ENCODE results near the gene SEMA4C.

DNA sequence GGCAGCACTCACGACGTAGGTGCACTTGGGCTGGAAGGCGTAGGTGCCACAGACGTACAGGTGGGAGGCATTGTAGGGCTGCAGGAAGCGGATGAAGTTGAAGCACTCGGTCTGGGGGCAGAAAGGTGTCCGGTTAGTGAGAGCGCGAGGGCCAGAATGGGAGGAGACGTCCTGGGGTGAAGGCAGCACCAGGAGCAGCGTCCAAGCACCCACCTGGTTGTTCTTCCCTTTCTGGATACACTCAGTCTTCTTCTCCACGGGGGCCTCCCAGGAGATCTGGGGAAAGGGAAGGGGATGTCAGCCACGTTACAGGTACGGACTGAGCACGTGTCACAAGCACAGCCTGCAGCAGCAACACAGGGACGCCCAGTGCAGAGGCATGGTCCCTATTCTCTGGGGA, 4.2 kb downstream of the SEMA4C start:
- TF ChIP-seq, protein P1, sequence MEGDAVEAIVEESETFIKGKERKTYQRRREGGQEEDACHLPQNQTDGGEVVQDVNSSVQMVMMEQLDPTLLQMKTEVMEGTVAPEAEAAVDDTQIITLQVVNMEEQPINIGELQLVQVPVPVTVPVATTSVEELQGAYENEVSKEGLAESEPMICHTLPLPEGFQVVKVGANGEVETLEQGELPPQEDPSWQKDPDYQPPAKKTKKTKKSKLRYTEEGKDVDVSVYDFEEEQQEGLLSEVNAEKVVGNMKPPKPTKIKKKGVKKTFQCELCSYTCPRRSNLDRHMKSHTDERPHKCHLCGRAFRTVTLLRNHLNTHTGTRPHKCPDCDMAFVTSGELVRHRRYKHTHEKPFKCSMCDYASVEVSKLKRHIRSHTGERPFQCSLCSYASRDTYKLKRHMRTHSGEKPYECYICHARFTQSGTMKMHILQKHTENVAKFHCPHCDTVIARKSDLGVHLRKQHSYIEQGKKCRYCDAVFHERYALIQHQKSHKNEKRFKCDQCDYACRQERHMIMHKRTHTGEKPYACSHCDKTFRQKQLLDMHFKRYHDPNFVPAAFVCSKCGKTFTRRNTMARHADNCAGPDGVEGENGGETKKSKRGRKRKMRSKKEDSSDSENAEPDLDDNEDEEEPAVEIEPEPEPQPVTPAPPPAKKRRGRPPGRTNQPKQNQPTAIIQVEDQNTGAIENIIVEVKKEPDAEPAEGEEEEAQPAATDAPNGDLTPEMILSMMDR (IDR thresholded peaks at IDR 0.05) = no peak
- TF ChIP-seq EZH2 (IDR thresholded peaks at IDR 0.05) = no peak

Measured in neural progenitor cell (in vitro differentiated cells).